Stimulated activated CD8-positive, alpha-beta memory T cell treated with anti-CD3 and anti-CD28 coated beads, Interleukin-12 subunit alpha, Interleukin-12 subunit beta, amount 100 ng/mL, for 4 hours (primary cell): Measurements from ENCODE around the gene GLOD4.

Experiments used
- DNase-seq: peaks from one replicate; pipeline ENCODE4 v3.0.0-alpha.2; 2020; ENCODE audit warnings: low read depth

Gene GLOD4

DNA sequence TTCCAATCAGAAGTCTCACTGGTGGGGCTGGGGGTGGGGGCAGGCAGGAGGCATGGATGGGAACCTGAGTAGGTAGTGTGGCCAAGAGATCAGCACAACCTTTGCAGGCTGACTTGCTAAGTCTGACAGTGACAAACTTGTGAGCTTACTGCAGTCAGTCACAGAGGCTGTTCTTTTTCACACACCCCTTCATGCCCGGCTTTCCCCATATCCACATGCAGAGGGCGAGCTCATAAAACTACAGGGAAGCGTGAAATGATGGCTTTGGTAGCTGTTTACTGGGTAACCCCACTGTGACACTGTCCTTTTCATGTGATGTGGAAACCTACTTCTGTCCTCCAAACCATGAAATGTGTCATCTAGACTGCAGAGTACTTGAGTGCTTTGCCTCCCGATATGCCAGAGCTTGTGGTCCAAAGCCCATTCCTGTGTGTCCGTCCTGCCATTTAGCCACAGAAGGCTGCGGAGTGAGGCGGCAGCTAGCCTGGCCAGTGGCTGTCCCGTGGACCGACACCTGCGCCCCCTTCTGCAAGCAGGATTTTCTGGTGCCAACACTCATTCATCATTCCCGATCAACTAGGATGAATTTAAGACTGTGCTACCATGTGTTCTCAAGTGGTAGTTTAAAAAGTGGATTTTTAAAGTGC, 39.8 kb downstream of the GLOD4 start:
- DNase-seq = no peak

DNA sequence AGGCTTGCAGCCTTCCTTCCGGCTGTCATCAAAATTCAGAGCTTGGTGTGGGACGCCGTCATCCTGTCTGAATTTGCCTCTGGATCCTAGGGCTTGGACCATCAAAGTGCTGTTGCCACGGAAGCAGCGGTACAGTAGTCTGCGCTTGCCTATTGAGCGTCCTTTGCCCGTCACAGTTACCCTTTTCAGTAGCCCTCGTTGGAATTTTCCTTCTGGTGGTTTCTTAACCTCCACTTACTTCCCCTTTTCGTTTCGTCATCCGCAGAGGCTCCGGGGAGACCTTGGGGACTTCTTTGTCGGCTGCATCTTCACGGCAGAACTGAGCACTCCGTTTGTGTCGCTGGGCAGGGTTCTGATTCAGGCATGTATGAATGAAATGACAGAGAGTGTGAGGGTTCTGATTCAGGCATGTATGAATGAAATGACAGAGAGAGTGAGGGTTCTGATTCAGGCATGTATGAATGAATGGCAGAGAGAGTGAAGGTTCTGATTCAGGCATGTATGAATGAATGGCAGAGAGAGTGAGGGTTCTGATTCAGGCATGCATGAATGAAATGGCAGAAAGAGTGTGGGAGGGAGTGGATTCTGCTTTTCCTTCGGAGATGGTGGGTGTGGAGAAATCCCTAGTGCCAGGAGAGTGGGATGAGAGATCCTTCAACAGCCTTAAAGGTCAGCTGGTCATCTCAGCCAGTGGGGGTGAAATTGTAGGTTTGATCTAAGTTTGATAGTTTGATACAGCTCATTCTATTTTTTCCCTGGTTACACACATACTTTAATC, 41.7 kb downstream of the GLOD4 start:
- DNase-seq = no peak

DNA sequence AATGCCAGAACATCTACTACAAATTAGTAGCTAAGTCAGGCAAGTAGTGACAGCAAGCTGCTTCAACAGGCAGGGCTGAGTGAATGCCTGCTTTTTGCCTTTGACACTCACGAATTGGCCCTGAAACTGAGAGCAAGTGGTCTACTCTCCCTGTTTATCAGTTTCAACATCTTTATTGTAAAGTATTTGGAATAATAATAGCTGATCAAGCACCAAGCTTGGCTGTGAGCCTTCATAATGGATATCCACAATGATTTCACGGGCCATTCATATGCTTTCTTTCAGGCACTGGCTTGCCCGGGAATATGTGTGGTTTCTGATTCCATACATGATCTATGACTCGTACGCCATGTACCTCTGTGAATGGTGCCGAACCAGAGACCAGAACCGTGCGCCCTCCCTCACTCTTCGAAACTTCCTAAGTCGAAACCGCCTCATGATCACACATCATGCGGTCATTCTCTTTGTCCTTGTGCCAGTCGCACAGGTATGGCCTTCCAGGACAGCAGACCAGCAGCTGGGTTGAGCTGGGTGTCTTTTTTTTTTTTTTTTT, 44.4 kb downstream of the GLOD4 start:
- no peak for DNase-seq

DNA sequence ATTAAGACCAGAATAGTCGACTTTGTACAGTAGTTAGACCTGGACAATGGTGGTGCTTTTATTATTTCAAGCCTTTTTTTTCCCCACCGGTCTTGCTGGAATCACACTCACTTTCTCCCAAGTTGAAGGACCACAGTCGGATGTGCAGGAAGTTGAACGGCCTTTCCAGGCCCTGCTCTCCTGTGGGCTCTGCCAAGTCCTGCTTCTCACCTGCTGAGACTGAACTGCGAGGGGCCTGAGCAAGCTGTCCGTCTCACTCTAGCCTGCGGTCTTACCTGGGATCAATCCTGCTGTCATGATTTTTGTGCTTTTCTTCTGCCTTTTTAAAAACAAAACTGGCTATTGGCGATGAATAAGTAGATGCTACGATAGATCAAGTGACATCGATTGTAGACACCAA, 48.3 kb downstream of the GLOD4 start:
- DNase-seq = no peak

DNA sequence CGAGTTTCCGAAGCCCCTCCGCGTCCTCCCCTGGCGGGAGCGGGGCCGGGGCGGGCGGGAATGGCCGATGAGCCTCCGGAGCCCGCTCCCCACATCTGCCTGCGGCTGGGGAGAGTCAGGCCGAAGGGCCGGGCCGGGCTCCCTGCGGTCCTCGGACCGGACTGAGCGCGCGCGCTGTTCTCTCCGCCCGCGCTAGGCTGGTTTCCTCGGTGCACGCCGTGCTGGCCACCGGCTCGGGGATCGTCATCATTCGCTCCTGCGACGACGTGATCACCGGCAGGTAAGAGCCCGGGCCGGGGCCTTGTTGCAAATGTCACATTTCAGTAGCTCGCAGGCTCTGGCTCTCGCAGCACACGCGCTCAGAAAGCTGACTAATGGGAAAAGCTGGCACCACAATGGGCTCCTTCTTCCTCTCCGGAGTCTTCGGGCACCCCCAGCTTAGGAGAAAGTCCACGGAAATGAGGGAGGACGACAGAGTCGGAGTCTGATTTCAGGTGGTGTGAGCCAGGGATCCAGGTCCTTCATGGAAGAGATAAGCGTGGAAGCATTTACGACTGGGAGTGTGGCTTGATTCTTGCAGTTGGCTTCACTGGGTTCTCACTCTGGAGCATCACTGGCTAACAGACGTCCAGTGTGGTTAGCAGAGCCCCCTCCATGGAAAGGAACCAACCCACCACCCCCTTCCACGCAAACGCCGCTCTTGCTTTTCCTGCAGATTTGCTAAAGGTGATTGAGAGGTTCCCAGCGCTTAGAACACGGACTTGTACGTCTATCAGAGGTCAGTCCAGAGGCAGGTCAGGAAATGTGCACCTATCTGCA, 49.0 kb downstream of the GLOD4 start:
- peak; percentile 17 for DNase-seq

DNA sequence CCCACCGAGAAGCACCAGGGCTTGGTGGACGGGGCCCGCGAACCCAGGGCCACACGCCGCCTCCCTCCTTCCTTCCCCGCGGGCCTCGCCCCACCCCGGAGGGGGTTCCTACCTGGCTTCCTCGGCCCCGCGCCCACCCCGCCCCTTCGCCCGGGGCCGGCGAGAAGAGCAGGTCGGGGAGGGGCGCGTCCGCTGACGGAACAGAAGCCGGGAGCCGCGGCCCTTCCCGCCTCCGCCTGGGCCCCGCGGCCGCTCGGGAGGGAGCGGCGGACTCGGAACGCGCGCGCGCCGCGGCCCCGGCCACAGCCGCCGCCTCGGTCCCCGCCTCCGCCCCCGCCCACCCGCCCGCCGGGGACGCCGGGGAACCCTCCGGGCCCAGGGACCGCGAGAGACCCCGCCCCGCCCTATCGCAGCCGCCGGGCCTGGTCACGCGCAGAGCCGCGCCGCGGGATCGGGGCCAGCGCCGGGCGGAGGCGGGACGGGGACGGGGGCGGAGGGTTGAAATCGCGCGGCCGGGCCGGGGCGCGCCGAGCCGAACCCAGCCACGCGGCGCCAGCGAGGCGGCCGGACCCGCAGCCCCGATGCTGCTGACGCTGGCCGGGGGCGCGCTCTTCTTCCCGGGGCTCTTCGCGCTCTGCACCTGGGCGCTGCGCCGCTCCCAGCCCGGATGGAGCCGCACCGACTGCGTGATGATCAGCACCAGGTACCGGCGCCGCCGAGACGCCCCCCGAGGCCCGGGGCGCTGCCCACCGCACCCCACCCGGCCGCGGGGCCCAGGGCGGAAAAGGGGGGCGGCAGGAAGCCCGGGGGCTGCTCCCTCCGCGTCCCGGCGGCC, 49.8 kb downstream of the GLOD4 start, which contains the start of gene TLCD3A:
TSS of gene TLCD3A (plus strand) at position 530 of the 835 bp plus-strand sequence. CDS start at position 582, 52 bp downstream.
- peak; percentile 41 for DNase-seq

DNA sequence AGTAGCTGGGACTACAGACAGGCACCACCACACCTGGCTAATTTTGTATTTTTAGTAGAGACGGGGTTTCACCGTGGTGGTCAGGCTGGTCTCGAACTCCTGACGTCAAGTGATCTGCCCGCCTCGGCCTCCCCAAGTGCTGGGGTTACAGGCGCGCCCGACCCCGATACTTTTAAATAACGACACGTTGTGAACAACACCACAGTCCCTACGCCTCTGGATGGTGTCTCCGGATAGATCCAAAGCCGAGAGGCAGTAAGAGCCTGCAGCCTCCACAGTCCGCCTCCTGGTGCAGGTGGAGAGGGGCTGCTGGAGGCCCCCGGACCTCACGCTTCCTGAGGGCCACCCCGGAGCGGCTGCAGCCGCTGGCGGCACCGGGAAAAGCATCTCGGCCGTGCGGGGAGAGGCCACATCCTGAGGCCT, 50.4 kb downstream of the GLOD4 start:
- DNase-seq = peak; percentile 2

DNA sequence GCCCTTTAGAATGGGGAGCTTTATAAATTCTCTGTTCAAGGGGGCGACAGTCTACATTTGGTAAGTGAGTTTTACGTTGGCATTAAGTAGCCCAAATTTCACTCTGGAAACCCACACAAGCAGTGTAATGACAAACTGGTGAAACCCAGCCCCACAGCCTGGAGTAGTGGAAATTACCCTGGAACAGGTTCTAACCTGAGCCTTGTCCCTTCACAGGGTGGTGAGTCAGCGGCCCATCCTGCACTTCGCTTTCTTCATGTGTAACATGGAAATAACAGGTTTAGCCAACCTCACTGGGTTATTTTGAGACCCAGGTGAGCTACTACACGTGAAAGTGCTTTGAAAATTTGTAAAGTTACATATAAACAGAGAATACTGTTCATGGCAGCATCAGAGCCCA, 53.2 kb downstream of the GLOD4 start:
- DNase-seq = no peak

DNA sequence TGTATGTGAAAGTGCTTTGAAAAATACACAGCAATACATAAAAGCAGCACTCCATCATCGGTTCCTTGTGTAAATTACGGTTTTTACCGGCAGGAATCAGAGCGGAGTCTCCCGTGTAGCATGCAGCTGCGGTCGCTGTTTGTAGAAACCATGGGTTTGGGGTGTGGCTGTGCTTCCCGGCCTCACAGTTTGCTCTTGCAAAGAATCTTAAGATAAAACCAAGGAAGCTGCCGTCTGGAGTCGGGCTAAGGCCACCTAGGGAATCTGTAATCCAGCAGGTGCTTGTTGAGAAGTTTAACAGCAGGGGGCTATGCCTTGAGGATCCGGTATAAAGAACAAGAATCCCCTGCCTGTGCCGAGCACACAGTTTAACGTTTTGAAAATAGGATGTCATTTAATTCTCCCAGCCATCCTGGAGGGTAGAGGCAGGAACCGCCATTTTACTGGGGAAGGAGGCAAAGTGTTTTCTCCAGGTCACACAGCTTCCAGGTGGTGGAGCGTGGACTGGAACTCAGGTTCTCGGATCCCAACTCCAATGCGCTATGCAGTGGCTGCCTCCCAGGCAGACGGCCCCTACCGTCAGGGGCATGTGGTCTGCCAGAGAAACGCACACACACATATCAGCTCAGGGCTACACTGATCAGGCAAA, 55.7 kb downstream of the GLOD4 start:
- no peak for DNase-seq

DNA sequence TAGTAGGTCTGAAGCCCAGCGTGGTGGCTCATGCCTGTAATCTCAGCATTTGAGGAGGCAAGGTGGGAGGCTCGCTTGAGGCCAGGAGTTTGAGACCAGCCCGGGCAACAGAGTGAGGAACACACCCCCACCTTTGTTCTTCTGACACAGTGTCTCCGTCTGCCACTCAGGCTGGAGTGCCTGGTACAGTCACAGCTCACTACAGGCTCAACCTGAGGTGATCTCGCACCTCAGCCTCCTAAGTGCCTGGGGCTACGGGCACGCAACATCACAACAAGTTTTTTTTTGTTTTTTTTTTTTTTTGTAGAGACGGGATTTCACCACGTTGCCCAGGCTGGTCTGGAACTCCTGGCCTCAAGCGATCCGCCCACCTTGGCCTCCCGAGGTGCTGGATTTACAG, 56.3 kb downstream of the GLOD4 start:
- no peak for DNase-seq

DNA sequence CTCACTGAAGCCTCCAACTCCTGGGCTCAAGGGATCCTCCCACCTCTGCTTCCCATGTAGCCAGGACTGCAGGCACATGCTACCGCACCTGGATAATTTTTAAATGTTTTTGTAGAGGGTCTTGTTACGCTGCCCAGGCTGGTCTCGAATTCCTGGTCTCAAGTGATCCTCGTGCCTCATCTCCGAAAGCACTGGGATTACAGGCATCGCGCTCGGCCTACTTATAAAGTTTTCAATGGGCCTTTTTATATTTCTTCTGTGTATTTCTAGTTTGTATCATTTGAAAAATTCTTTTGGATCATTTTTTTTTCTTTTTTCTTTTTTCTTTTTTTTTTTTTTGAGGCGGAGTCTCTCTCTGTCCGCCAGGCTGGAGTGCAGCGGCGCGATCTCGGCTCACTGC, 57.0 kb downstream of the GLOD4 start:
- no peak for DNase-seq

DNA sequence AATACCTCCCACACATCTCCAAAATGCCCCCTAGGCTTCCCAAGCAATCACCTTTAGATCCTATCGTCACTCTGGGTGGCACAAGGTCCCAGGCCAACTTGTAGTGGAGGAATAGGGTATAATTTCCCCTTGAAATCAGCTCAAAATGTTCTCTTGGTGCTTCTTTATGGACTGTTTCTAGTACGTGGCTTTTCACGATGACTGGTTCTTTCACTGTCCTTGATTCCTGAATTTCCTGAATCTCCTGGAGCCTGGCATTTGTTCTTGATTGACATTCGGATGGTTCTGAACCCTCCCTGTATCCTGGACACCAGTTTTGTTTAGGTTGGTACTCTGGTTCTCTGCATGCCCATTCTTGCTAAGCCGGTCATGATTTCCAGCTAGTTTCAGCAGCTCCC, 60.5 kb downstream of the GLOD4 start:
- no peak for DNase-seq

DNA sequence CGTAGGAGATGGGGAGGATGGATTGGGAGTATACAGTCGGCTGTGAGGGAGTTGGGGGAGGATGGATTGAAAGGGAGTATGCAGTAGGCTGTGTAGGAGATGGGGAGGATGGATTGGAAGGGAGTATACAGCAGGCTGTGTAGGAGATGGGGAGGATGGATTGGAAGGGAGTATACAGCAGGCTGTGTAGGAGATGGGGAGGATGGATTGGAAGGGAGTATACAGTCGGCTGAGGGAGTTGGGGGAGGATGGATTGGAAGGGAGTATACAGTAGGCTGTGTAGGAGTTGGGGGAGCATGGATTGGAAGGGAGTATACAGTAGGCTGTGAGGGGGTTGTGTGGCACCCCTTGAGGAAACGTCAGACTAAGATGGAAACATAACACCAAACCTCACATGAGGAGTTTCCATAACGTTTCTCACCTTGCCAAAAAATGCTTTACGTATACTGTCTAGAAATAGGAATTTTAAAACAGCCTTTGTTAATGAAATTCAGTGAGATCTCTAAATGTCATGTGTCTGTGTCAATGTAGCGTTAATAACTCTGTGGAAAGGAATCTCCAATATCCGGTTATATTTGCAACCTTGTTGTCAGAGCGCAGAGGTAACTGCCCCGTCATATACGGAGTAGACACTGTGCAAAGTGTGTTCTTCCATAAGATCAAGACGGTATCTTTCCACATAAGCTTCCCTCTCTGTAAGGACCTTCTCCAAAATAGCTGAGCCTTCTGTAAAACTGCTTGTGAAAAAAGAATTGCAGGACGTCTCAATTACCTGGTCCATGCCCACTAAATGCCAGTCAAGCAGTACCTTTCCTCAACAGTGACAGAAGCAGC, 61.2 kb downstream of the GLOD4 start:
- no peak for DNase-seq

DNA sequence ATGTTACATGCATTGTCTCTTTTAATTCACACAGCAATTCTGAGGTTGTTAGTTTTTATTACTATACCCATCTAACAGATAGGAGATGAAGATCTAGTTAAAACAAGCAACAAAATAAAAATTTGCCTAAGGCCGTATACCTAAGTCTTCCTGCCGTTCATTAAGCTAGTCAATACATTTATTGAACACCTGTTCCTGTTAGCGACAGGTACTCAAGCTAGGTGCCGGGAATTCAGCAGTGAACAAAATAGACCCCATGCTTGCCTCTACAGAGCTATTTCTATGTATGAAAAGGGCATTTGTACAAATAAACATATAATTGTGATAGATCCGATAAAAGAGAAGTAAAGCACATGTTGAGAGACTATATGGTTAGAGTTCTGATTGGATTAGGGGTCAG, 64.0 kb downstream of the GLOD4 start:
- DNase-seq = no peak
